ENCODE data around the gene SUPT5H.

The SUPT5H gene

DNA sequence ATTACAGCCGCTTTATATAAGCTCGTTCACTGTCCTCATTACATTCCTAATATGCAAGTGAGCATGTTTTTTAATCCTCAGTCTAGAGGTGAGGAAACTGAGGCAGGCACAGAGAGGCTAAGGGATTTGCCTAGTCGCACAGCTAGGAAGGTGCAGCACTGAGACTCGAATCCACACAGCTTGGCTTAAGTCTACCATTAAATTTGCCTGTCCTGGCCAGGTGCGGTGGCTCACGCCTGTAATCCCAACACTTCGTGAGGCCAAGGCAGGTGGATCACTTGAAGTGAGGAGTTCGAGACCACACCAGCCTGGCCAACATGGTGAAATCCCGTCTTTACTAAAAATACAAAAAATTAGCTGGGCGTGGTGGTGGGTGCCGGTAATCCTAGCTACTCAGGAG is 17.7 kb upstream of the SUPT5H start:
- TF ChIP-seq GATA3 (IDR thresholded peaks at IDR 0.05; ENCODE audit: low read depth, low read length) (no peak), GATA2 (IDR thresholded peaks at IDR 0.05; ENCODE audit: low read depth, low read length) (no peak)

DNA sequence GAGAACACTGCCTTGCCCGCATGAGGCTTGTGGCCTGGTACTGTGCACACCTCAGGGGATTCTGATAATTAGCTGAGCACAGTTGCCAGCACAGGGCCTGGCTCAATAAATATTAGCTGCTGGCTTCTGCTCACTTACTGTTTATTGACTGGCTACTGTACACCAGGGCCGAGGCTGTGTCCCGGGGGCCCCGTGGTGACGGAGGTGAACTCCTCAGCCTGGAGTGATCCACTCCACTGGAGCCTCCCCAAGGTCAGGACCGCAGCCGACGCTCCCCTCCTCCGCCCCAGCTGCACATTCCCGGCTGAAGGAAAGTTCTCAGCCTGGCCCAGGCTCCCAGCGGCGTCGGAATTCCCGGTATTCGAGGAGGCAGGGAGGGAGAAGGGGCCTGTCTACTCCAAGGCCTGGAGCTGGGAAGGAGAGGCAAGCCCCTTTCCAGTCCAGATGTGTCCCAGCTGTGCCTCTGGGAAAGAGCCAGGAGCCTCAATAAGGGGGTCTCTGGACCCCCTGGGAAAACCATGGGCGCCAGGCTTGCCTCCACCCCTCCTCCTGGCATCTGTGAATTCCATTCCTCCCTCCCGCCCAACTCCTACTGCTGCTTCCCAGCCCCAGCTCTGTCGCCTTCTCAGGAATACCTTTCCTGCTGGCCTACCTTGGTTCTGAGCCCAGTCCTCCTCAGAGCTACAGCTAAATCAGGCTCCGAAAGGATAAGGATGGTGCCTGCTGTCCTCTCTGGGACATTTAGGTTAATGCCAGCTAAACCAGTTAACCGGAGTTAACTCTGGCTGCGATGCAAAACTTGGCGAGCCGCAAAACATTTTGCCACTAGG is 16.9 kb upstream of the SUPT5H start:
- TF ChIP-seq GATA3 (IDR thresholded peaks at IDR 0.05; ENCODE audit: low read depth, low read length) (no peak), GATA2 (IDR thresholded peaks at IDR 0.05; ENCODE audit: low read depth, low read length) (no peak)

DNA sequence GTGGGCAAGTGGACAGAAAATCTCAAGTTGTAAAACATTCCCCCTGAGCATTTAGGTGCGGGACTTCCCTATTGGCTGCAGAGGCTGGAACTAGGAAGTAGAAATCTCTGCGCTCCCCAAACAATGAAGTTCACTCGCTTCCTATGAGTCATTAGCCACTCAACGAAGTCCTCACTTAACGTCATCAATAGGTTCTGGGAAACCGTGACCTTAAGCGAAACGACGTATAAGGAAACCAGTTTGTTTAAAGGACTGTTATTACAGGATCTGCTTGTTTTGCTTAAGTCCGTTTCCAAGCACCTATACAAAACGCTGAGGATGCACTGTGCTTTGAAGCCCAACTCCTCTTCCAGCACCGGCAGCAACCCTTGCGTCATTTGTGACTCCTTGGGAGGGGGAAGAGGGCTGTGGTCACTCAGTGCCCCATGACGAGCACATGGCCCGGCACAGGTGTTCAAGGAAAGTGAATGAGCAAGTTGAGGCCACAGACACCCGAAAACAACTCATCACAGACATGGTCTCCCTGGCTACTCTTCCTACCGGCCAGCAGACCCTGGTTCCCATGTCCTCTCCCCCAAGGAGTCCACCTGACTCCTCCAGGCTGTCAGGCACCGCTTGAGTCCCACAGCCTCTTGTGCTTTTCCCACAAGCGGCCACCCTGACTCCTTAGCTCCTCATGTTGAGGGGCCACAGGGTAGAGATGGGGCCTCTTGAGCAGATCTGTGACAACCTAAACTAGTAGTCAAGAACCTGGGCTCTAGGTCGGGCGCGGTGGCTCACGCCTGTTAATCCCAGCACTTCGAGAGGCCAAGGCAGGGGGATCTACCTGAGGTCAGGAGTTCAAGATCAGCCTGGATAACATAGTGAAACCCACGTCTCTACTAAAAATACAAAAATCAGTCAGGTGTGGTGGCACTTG is 14.4 kb upstream of the SUPT5H start:
- TF ChIP-seq GATA2 (IDR thresholded peaks at IDR 0.05; ENCODE audit: low read depth, low read length), result no peak
- no peak for TF ChIP-seq GATA3 (IDR thresholded peaks at IDR 0.05; ENCODE audit: low read depth, low read length)

DNA sequence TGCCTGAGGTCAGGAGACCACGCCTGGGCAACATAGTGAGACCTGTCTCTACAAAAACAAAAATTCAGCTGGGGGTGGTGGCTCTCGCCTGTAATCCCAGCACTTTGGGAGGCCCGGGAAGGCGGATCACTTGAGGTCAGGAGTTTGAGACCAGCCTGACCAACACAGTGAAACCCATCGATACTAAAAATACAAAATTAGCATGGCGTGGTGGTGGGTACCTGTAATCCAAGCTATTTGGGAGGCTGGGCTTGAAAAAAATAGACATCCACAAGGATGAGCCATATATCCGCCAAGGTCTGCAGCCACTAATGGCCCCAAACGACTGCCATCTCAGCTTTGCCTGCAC is 12.7 kb upstream of the SUPT5H start:
- TF ChIP-seq GATA2 (IDR thresholded peaks at IDR 0.05; ENCODE audit: low read depth, low read length) (no peak), GATA3 (IDR thresholded peaks at IDR 0.05; ENCODE audit: low read depth, low read length) (no peak)

DNA sequence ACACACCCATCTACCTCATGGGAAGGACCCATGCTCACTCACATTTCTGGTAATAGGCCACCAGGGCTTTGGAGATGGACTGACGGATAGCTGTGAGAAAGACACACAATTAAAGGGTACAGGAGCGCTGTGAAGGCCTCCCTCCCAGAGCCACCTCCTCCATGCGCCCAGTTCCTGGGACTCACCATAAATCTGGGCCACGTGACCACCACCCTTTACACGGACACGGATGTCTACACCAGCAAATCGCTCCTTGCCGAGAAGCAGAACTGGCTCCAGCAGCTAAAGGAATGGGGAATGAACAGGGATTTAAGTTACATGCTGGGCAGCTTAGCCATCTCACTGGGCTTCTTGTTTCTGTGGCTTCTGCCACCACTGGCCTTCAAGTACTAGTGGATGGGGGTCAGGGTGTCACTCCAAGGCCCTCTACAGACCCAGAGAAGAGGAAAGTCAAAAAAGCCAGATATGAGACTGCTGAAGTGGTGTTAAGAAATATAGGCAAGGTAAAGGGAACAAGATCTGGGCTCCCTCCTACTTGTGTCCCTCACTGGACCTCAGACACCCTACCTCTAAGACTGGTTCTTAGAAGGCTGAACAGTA is 11.8 kb upstream of the SUPT5H start:
- no peak for TF ChIP-seq GATA2 (IDR thresholded peaks at IDR 0.05; ENCODE audit: low read depth, low read length)
- TF ChIP-seq GATA3 (IDR thresholded peaks at IDR 0.05; ENCODE audit: low read depth, low read length), result no peak

DNA sequence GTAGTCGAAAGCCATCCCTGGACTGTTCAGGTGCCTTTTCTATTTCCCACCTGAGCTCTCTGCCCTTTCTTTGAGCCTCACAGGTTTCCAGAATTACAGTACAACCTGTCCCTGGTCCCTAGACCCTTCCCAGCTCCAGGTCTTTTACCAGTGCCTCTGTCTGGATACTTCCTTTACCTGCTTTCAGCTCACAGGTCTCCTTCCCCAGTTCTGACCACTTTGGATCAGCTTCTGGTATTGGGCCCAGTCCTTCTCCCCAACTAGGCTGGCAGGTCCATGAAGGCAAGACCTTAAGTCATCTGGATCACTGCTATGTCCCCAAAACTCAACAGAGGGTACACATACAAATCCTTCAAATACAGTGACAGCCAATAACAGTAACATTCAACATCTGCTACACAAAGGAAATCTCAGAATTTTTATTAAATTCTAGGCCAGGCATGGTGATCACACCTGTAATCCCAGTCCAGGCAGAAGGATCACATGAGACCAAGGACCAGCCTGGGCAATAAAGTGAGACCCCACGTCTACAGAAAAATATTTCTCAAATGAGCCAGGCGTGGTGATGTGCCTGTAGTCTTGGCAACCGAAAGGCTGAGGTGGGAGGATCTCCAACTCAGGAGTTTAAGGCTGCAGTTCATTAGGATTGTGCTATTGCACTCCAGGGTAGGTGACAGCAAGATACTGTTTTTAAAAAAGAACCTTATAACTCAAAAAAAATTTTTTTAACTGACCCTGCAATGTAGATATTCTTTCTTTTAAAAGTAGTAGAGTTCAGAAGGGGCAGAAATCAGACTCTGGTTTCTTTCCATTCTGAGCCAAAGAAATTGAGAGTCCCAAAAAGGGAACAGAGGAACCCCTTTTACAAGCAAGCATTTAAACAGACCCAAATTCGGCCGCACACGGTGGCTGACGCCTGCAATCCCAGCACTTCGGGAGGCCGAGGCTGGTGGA is 11.0 kb upstream of the SUPT5H start:
- no peak for TF ChIP-seq GATA3 (IDR thresholded peaks at IDR 0.05; ENCODE audit: low read depth, low read length)
- TF ChIP-seq GATA2 (IDR thresholded peaks at IDR 0.05; ENCODE audit: low read depth, low read length), result no peak

DNA sequence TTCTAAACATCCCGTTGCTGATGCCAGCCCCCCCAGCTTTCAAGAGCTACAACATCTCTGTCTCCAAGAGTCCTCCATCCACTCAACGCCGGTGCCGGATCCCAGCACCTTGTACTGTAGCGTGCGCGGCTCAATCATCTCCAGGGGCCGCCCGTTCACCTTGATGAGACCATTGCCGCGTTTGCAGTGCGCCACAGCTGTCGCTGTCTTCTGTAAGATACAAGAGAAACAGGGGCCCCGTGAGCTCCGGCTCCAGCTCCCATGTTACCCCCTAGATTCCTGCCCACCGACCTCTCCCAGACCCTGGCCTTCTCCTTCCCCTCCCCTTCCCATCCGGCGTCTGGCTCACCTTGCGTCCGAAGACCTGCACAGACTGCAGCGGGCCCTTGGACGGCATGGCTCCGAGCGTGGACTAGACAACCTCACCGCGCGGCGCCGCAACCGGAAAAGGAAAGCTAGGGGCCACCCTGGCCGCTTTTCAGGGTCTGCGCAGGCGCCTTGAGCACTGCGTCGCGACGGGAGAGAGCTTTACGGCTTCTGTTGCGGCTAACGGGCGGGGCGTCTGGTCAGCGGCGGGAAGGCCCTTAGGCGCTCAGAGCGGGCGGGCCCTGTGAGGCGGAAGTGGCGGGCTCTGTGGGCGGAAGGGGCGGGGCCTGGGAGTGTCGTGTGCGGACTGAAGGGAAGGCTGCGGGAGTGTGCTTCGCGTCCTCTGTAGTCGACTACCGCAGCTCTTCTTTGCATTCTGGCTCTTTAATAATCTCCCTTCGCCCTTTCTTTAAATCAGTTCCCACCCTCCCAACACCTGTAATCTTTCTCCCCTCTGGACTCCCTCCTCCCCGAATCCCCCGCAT is 9.7 kb upstream of the SUPT5H start, which contains the start of gene RPS16:
Gene RPS16 (minus strand): TSS at position 451 of the 851 bp plus-strand sequence. CDS start 54 bp downstream, at position 397.
- TF ChIP-seq GATA2 (IDR thresholded peaks at IDR 0.05; ENCODE audit: low read depth, low read length) (no peak), GATA3 (IDR thresholded peaks at IDR 0.05; ENCODE audit: low read depth, low read length) (no peak)

DNA sequence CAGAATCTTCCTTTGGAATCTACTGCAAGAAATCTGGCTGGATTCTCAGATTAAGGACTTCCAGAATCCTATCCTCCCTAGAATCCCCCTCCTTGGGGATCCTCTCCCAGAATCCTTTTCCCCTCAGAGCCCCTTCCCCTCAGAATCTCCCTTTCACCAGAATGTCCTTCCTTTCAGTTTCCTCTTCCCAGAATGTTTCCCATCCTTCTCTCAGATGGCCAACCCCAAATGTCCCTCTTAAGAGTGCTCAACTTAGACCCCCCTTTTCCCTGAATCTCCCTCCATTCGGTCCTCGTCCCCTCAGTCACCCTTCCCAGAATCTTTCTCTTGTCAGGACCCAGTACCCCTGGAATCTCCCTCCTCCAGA is 9.0 kb upstream of the SUPT5H start:
- no peak for TF ChIP-seq GATA3 (IDR thresholded peaks at IDR 0.05; ENCODE audit: low read depth, low read length)
- no peak for TF ChIP-seq GATA2 (IDR thresholded peaks at IDR 0.05; ENCODE audit: low read depth, low read length)

DNA sequence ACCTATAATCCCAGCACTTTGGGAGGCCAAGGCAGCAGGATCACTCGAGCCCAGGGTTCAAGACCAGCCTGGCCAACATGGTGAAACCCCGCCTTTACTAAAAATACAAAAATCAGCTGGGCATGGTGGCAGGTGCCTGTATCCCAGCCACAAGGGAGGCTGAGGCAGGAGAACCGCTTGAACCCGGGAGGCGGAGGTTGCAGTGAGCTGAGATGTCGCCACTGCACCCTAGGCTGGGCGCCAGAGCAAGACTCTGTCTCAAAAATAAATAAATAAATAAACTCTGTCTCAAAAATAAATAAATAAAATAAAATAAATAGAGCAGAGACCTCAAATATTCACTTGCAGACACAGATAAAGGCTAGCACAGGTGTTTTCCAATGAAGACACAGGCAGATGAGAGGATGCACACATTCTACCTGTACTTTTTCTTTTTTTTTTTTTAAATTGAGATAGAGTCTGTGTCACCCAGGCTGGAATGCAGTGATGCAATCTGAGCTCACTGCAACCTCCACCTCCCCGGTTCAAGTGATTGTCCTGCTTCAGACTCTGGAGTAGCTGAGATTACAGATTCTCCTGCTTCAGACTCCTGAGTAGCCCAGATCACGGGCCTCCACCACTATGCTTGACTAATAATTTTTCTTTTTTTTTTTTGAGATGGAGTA is 7.0 kb upstream of the SUPT5H start:
- TF ChIP-seq GATA3 (IDR thresholded peaks at IDR 0.05; ENCODE audit: low read depth, low read length), result no peak
- TF ChIP-seq GATA2 (IDR thresholded peaks at IDR 0.05; ENCODE audit: low read depth, low read length), result no peak

DNA sequence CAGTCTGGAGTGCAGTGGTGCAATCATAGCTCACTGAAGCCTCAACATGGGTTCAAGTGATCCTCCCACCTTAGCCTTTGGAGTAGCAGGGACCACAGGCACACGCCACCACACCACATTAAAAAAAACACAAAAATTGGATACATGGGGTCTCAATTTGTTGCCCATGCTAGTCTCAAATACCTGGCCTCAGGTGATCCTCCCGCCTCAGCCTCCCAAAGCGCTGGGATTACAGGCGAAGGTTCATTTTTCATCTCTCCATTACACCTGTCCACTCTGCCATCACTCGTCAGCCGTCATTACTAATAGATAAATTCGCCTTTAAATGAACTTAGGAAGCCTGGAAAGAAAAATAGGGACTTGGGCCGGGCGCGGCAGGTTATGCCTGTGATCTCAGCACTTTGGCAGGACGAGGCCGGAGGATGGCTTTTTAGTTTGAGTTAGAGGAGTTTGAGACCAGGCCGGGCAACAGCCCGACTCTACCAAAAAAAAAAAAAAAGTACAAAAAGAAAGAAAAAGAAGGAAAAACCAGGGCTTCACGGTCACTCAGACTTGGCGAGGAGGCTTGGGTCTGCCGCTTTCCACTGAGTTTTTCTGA is 685 bp upstream of the SUPT5H start:
- TF ChIP-seq GATA2 (IDR thresholded peaks at IDR 0.05; ENCODE audit: low read depth, low read length) (no peak), GATA3 (IDR thresholded peaks at IDR 0.05; ENCODE audit: low read depth, low read length) (no peak)

DNA sequence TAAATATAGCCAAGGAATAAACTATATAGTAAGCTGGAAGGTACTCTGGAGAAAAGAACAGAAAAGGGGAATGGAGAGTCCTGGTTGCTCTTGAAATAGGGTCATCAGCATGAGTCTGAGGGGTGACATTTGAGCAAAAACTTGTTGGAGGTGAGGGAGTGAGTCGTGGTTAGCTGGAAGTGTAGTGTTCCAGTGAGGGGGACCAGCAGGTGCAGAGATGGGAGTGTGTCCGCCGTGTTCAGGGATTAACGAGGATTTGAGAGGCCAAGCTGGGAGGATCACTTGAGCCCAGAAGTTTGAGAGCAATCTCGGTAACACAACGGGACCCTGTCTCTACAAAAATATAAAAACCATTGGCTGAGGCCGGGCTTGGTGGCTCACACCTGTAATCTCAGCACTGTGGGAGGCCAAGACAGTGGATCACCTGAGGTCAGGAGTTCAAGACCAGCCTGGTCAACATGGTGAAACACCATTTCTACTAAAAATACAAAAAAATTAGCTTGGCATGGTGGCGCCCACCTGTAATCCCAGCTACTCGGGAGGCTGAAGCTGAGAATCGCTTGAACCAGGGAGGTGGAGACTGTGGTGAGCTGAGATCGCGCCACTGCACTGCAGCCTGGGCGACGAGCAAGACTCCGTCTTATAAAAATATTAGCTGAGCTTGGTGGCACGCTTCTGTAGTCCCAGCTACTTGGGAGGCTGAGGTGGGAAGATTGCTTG is 1.1 kb downstream of the SUPT5H start:
- TF ChIP-seq GATA3 (IDR thresholded peaks at IDR 0.05; ENCODE audit: low read depth, low read length) (no peak), GATA2 (IDR thresholded peaks at IDR 0.05; ENCODE audit: low read depth, low read length) (no peak)

All from SH-SY5Y (cell line).